Measurements from ENCODE around the gene TMUB2. TPM values are rescaled to one million over a fixed set of nuclear protein-coding genes. Genes with fewer than 3 reads are reported as not detected.

TMUB2 gene
- total RNA-seq, 4 donors from 2014 or later = 7.4 to 41.8 (median 32.6) TPM

DNA sequence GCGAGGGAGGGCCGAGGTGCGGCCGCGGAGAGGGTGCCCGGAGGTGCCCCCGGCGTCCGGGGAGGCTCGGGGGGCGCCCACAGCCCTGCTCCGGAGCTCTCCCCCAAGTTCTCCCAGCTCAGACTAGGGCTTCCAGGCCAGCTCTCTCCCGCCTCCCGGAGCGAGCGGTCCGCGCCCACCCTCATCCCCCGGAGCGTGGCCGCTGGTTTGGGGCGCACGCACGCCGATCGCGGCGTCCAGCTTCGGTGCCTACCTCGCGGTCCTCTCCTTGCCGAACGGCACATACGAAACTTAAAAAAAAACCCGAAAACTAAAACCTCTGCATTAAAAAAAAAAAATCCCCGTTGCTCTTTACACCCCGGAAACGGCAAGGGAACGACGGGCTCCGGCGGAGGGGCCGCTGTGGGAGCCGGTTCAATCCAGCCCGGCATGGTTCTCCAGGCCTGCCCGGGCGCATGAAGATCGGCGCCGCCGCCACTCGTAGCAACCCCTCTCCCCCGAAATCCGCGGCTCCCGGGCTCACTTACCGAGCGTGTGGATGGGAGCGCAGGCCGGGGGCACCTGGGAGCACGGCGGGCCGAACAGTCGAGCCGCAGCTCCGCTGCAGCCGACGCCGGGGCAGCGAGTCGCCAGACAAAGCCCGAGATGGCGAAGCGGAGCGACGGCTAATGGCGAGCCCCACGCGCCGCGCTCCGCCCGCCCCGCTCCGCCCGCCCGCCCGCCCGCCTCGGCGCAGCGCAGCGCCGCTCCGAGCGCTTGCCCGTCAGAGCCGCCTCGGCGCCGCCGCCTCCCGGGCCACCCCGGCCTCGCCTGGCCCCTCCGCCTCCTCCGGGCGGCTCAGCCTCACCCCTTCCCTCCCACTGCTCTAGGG is 33.7 kb downstream of the TMUB2 start:
- Histone ChIP-seq H3K9me3 (no peaks in the 10 kb centered on the region), H3K27ac (peak overlapping the region; percentile 98 to 100), H3K4me1 (peaks cover 12 to 16% of the 10 kb centered on the region in 2 donors), H3K27me3 (no peaks in the 10 kb centered on the region), H3K36me3 (no peaks in the 10 kb centered on the region), H3K4me3 (peak overlapping the region; percentile 59 to 95)
- no peak for TF ChIP-seq POLR2A (IDR thresholded peaks at IDR 0.05)
- TF ChIP-seq, protein P1, sequence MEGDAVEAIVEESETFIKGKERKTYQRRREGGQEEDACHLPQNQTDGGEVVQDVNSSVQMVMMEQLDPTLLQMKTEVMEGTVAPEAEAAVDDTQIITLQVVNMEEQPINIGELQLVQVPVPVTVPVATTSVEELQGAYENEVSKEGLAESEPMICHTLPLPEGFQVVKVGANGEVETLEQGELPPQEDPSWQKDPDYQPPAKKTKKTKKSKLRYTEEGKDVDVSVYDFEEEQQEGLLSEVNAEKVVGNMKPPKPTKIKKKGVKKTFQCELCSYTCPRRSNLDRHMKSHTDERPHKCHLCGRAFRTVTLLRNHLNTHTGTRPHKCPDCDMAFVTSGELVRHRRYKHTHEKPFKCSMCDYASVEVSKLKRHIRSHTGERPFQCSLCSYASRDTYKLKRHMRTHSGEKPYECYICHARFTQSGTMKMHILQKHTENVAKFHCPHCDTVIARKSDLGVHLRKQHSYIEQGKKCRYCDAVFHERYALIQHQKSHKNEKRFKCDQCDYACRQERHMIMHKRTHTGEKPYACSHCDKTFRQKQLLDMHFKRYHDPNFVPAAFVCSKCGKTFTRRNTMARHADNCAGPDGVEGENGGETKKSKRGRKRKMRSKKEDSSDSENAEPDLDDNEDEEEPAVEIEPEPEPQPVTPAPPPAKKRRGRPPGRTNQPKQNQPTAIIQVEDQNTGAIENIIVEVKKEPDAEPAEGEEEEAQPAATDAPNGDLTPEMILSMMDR (IDR thresholded peaks at IDR 0.05) = no peak
- DNase-seq = no peak
- intact Hi-C loops (cut with DNase I; ENCODE audit: low total_unique reads) = no loop called here

DNA sequence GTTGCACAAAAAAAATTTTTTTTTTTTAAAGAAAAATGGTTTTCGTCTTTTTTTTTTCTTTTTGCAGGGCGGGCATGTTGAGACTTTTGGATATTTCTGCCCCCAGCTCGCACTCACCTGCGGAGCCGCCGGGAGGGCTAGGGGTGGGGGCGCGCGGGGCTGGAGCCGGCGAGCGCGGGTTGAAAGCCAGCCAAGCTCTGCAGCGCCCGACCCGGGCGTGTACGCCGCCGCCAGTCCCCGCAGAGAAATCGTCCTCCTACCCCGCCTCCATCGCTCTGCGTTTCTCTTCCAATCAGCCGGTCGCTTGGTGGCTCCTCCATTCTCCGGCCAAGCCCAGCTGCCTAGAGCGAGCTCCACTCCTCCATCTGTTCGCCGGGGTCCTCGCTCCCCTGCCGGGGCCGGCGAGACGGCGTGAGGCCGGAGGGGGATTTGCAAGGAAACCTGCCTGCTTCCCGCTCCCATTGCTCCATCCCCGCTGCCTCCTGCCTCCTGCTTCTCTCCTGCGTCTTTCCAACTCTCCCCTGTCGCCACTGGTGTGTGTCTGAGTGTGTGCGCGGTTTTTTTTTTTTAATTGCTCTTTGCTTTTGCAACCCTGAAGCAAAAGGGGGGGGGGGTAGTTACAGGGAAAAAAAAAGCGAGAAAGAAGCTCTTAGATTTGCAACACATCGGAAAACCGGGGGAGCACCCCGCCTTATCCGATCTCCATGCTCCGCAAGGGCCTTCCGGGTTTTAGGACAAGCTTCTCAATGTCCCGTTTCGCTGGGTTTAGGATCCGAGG is 34.5 kb downstream of the TMUB2 start:
- no peaks in the 10 kb centered on the region for H3K36me3 ChIP-seq
- peak overlapping the region; percentile 98 to 100 for H3K27ac ChIP-seq
- peak in 1 of 2 donors; percentile 32 for TF ChIP-seq POLR2A (IDR thresholded peaks at IDR 0.05)
- TF ChIP-seq, protein P1 (IDR thresholded peaks at IDR 0.05) = peak in 1 of 4 experiments; percentile 20
- no peaks in the 10 kb centered on the region for H3K27me3 ChIP-seq
- H3K9me3 ChIP-seq = no peaks in the 10 kb centered on the region
- peak; percentile 71 to 72 for DNase-seq
- H3K4me1 ChIP-seq = peaks cover 12 to 16% of the 10 kb centered on the region in 2 donors
- intact Hi-C loops (cut with DNase I; ENCODE audit: low total_unique reads) = no loop called here
- peak overlapping the region; percentile 59 to 95 for H3K4me3 ChIP-seq

DNA sequence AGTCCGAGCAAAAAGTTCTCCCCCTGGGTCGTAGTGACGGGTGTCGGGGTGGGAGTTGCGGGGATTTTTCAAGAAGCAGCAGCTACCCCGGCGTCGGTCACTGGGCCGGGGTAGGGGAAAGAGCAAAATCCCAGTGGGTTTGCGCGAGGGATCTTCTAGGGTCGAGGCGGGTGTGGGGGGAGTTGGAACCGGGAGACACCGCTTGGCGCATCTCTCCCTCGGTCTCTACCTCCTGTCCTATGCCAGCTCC is 35.0 kb downstream of the TMUB2 start:
- no peaks in the 10 kb centered on the region for H3K36me3 ChIP-seq
- TF ChIP-seq POLR2A (IDR thresholded peaks at IDR 0.05) = no peak

DNA sequence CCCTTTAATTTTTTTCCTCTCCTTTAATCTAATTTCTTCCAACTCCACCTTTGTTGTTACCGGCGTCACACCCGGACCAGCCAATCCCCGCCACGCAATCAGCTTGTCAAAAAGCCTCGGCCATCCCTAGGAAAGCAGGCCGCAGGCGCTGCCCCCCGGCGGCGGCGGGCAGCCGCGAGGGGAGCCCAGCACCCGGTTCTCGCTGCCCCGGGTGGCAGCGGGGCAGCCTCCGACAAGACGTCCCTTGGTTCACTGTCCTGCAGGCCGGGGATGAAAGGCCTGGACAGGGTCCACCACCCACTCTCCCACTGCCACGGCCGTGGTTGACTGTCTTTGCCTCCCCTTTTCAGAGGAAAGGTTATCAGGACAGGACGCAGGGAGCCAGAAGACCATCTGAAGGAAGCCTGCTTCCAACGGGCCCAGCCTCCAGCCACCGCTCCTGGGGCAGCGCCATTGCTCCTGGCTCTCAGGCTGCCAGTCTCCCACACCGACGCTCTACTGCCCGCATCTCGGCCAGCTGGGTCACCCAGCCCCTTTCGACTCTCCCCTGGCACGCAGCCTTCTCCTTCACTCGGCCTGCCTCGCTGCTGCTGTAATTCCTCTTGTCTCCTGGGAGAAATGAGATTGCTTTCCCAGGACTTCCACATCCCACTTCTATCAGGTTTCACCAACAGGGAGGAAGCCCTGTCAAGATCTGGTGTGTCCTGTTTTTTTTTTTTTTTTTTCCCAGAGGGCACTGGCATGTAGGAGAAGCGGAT is 35.5 kb downstream of the TMUB2 start:
- no peaks in the 10 kb centered on the region for H3K27me3 ChIP-seq
- TF ChIP-seq POLR2A (IDR thresholded peaks at IDR 0.05) = peak; percentile 65 to 74
- TF ChIP-seq, protein P1 (IDR thresholded peaks at IDR 0.05) = peak; percentile 7 to 48 (median 28)
- DNase-seq = peak; percentile 81 to 85
- H3K4me3 ChIP-seq = peak overlapping the region; percentile 59 to 95
- no peaks in the 10 kb centered on the region for H3K9me3 ChIP-seq
- peak overlapping the region; percentile 98 to 100 for H3K27ac ChIP-seq
- no peaks in the 10 kb centered on the region for H3K36me3 ChIP-seq
- H3K4me1 ChIP-seq = peaks cover 8 to 9% of the 10 kb centered on the region in 2 donors
- intact Hi-C loops (cut with DNase I; ENCODE audit: low total_unique reads) = no loop called here

More for the DNA sequence above, 35.0 kb downstream of the TMUB2 start:
- peaks cover 12% of the 10 kb centered on the region in 2 donors for H3K4me1 ChIP-seq
- intact Hi-C loops (cut with DNase I; ENCODE audit: low total_unique reads) = no loop called here
- H3K27me3 ChIP-seq = no peaks in the 10 kb centered on the region
- no peaks in the 10 kb centered on the region for H3K9me3 ChIP-seq
- peak overlapping the region; percentile 98 to 100 for H3K27ac ChIP-seq
- H3K4me3 ChIP-seq = peak overlapping the region; percentile 59 to 95
- no peak for DNase-seq

DNA sequence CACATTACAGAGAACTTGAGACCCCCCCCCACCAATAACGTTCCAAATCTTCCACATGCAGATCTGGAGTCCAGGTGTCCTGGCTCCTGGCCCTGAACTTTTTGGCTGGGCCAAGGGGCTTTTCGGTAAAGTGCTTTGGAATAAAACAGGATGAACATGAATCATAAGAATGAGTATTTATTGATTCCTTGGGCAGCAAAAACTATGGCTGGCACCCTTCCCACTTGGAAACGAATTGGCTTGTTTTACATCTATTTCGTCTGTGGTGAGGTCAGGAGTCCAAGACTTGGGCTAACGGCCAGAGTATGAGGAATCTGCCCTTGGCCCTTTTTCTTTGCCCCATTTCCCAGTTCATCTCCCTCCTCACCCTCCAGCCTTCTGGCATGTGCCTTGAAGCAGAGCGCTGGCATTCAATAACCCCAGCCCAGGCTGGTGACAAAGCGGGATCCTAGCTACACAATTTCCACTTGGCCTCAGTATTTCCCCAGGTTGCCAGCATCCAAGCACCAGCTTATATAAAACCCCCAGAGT is 36.8 kb downstream of the TMUB2 start:
- intact Hi-C loops (cut with DNase I; ENCODE audit: low total_unique reads) = no loop called here
- peak in 1 of 2 donors; percentile 62 for DNase-seq

More for the DNA sequence above, 36.8 kb downstream of the TMUB2 start:
- TF ChIP-seq, protein P1 (IDR thresholded peaks at IDR 0.05) = no peak
- TF ChIP-seq POLR2A (IDR thresholded peaks at IDR 0.05) = no peak
- Histone ChIP-seq H3K36me3 (no peaks in the 10 kb centered on the region), H3K9me3 (no peaks in the 10 kb centered on the region), H3K27ac (peak overlapping the region; percentile 98 to 100), H3K27me3 (no peaks in the 10 kb centered on the region), H3K4me3 (no peak overlapping the region), H3K4me1 (no peaks in the 10 kb centered on the region)
